Measurements from ENCODE around the gene PCDHA8. TPM values are rescaled to one million over a fixed set of nuclear protein-coding genes. Genes with fewer than 3 reads are reported as not detected.
"Not testable (repeated sequence)": the region's sequence is repeated elsewhere in the genome, so short reads cannot be mapped to it uniquely, and the experiment has no call there.

Gene PCDHA8
- total RNA-seq, 1 donor from 2014 or later = not detected

GRCh38 chr5:140808889-140809291, 32.1 kb upstream of the PCDHA8 start:
- H3K36me3 ChIP-seq = no peaks in the 10 kb centered on the region
- peaks cover 10 to 28% of the 10 kb centered on the region in 2 donors for H3K9me3 ChIP-seq
- no peak overlapping the region for H3K27ac ChIP-seq
- H3K27me3 ChIP-seq = no peaks in the 10 kb centered on the region
- intact Hi-C loops (cut with DNase I) = no loop called here
- H3K4me1 ChIP-seq = no peaks in the 10 kb centered on the region
- no peak for DNase-seq (ENCODE audit: low spot score in 2 of 2)
- TF ChIP-seq, protein P1, sequence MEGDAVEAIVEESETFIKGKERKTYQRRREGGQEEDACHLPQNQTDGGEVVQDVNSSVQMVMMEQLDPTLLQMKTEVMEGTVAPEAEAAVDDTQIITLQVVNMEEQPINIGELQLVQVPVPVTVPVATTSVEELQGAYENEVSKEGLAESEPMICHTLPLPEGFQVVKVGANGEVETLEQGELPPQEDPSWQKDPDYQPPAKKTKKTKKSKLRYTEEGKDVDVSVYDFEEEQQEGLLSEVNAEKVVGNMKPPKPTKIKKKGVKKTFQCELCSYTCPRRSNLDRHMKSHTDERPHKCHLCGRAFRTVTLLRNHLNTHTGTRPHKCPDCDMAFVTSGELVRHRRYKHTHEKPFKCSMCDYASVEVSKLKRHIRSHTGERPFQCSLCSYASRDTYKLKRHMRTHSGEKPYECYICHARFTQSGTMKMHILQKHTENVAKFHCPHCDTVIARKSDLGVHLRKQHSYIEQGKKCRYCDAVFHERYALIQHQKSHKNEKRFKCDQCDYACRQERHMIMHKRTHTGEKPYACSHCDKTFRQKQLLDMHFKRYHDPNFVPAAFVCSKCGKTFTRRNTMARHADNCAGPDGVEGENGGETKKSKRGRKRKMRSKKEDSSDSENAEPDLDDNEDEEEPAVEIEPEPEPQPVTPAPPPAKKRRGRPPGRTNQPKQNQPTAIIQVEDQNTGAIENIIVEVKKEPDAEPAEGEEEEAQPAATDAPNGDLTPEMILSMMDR (IDR thresholded peaks at IDR 0.05) = no peak
- H3K4me3 ChIP-seq = no peak overlapping the region

DNA sequence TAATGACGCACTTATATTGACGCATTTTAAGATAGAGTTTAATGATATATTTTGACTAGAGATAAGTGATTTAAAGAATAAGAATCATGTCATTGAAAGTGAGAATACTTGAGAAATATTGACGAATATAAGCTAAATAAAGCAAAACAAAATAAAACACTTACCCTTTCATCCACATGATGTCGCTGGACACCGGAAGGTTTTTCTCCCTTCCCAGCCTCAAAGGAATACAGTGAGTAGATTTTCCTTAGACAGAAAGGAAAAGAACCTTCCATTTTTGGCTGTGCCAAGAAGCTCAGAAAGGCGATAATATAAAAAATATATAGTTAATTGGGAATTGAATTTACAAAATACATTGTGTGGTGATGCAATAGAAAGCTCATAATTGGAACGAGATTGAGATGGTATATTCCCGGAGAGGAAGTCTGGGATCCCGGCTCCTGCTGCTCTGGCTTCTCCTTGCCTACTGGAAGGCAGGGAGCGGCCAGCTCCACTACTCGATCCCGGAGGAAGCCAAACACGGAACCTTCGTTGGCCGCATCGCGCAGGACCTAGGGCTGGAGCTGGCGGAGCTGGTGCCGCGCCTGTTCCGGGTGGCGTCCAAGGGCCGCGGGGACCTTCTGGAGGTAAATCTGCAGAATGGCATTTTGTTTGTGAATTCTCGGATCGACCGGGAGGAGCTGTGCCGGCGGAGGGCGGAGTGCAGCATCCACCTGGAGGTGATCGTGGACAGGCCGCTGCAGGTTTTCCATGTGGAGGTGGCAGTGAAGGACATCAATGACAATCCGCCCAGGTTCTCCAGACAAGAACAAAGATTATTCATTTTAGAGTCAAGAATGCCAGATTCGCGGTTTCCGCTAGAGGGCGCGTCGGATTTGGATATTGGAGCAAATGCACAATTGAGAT, 19.4 kb upstream of the PCDHA8 start, which contains the start of gene PCDHA5:
TSS of gene PCDHA5 (plus strand) at position 239 of the 906 bp plus-strand sequence.
- H3K4me3 ChIP-seq = peak within 1 kb of the TSS in 1 of 2 donors; percentile 8
- H3K27me3 ChIP-seq = no peaks in the 10 kb centered on the region
- H3K4me1 ChIP-seq = no peaks in the 10 kb centered on the region
- peaks cover 12 to 42% of the 10 kb centered on the region in 2 donors for H3K9me3 ChIP-seq
- intact Hi-C loops (cut with DNase I) = no loop called here
- H3K36me3 ChIP-seq = no peaks in the 10 kb centered on the region
- H3K27ac ChIP-seq = no peak within 1 kb of the TSS
- TF ChIP-seq, protein P1 (IDR thresholded peaks at IDR 0.05) = no peak
- no peak for DNase-seq (ENCODE audit: low spot score in 2 of 2)

DNA sequence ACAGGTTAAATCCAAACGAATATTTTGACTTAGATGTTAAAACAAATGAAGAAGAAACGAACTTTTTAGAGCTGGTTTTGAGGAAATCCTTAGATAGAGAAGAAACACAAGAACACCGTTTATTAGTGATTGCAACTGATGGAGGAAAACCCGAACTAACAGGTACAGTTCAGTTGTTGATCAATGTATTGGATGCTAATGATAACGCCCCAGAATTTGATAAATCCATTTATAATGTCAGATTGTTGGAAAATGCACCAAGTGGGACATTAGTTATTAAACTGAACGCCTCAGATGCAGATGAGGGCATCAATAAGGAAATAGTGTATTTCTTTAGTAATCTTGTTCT, 18.7 kb upstream of the PCDHA8 start:
- TF ChIP-seq, protein P1 (IDR thresholded peaks at IDR 0.05) = no peak
- intact Hi-C loops (cut with DNase I) = no loop called here
- Histone ChIP-seq H3K4me3 (no peak overlapping the region), H3K4me1 (no peaks in the 10 kb centered on the region), H3K36me3 (no peaks in the 10 kb centered on the region), H3K27ac (no peak overlapping the region), H3K27me3 (no peaks in the 10 kb centered on the region), H3K9me3 (peaks cover 10 to 40% of the 10 kb centered on the region in 2 donors)
- DNase-seq (ENCODE audit: low spot score in 2 of 2) = no peak

DNA sequence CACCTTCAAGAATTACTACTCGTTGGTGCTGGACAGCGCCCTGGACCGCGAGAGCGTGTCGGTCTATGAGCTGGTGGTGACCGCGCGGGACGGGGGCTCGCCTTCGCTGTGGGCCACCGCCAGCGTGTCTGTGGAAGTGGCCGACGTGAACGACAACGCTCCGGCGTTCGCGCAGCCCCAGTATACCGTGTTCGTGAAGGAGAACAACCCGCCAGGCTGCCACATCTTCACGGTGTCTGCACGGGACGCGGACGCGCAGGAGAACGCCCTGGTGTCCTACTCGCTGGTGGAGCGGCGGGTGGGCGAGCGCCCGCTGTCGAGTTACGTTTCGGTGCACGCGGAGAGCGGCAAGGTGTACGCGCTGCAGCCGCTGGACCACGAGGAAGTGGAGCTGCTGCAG, 18.0 kb upstream of the PCDHA8 start:
- DNase-seq (ENCODE audit: low spot score in 2 of 2) = not testable (repeated sequence)

DNA sequence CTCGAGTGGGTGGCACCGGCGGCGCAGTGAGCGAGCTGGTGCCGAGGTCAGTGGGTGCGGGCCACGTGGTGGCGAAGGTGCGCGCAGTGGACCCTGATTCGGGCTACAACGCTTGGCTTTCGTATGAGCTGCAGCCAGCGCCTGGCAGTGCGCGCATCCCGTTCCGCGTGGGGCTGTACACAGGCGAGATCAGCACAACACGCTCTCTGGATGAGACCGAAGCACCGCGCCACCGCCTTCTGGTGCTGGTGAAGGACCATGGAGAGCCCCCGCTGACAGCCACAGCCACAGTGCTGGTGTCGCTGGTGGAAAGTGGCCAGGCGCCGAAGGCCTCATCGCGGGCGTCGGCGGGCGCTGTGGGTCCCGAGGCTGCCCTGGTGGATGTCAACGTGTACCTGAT, 17.5 kb upstream of the PCDHA8 start:
- no peak overlapping the region for H3K4me3 ChIP-seq
- no peak for DNase-seq (ENCODE audit: low spot score in 2 of 2)
- no peaks in the 10 kb centered on the region for H3K4me1 ChIP-seq
- H3K27me3 ChIP-seq = no peaks in the 10 kb centered on the region
- no peak overlapping the region for H3K27ac ChIP-seq
- intact Hi-C loops (cut with DNase I) = no loop called here
- no peaks in the 10 kb centered on the region for H3K36me3 ChIP-seq
- TF ChIP-seq, protein P1 (IDR thresholded peaks at IDR 0.05) = no peak
- peaks cover 17 to 43% of the 10 kb centered on the region in 2 donors for H3K9me3 ChIP-seq

More for the DNA sequence above, 18.0 kb upstream of the PCDHA8 start:
- peaks cover 12 to 40% of the 10 kb centered on the region in 2 donors for H3K9me3 ChIP-seq
- H3K27me3 ChIP-seq; H3K27ac ChIP-seq; intact Hi-C loops (cut with DNase I); H3K4me1 ChIP-seq; H3K4me3 ChIP-seq; H3K36me3 ChIP-seq: not testable (repeated sequence)

GRCh38 chr5:140827704-140828361, 13.2 kb upstream of the PCDHA8 start, which contains the start of gene PCDHA6:
TSS of gene PCDHA6 (plus strand) at chr5:140827960. CDS start at chr5:140828092, 132 bp downstream.
- peaks cover 12 to 50% of the 10 kb centered on the region in 2 donors for H3K9me3 ChIP-seq
- H3K27me3 ChIP-seq = no peaks in the 10 kb centered on the region
- intact Hi-C loops (cut with DNase I) = no loop called here

More at GRCh38 chr5:140827704-140828361, 13.2 kb upstream of the PCDHA8 start, which contains the start of gene PCDHA6:
- no peak within 1 kb of the TSS for H3K27ac ChIP-seq
- no peaks in the 10 kb centered on the region for H3K4me1 ChIP-seq
- no peaks in the 10 kb centered on the region for H3K36me3 ChIP-seq
- DNase-seq (ENCODE audit: low spot score in 2 of 2) = no peak
- H3K4me3 ChIP-seq = peak within 1 kb of the TSS in 1 of 2 donors; percentile 22
- TF ChIP-seq, protein P1 (IDR thresholded peaks at IDR 0.05) = peak in 1 of 3 experiments; percentile 6
